ENCODE measurements around the gene ARL17B. TPM values are rescaled to one million over a fixed set of nuclear protein-coding genes. Genes with fewer than 3 reads are reported as not detected.

ARL17B gene
- total and polyA plus RNA-seq, 2 of the 4 experiments (the other 2 are of a cell fraction) = 4.8 to 6.5 TPM

DNA sequence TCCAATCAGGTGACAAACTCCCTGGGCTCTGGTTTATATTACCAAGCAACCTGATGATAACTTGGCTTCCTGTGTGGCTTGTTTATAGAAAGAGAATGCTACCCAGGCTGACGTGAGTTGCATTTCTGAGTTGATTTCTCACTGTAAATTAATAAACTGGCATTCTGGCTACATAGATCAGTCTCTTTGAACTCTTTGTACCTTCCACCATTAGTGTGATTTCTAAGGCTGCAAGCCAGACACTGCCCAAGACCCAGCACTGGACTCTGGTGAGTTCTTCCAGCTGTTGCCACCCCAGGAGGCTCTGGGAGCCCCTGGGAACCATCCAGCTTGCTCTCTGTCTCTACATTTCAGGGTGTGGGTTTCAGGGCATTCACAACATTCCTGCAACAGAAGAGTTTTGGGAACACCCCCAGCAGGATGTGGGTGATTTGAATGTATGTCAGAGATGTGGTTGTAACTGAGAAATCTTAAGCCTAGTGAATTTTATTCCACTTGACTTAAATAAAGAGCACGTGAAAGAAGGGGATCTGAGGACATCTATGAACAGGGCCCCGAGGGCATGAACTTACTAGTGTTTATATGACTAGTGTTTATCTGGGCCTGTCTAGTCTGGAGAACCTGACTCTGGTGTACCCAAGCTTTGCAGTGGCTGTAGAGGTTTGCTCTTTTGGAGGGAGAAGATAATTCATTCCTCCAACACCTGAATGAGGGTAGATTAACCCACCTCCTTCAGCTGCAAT is 96.9 kb downstream of the ARL17B start:
- peak overlapping the region; percentile 53 for H2BK120ac ChIP-seq (ENCODE audit: low read depth, low read length)
- peak; percentile 92 for DNase-seq
- H3K79me1 ChIP-seq (ENCODE audit: low read depth in 1 of 2, low read length in 2 of 2) = peaks cover 0 to 6% of the 10 kb centered on the region in 2 experiments; a peak in 1 of 4 replicates
- H4K91ac ChIP-seq (ENCODE audit: insufficient read depth, low read depth, low read length) = peak overlapping the region; percentile 34; the same call in 1 of the 2 replicates
- H2AK9ac ChIP-seq (replicated peaks; ENCODE audit: low read depth, low read length, poor library complexity) = no peak overlapping the region
- H3K14ac ChIP-seq (replicated peaks; ENCODE audit: low read depth, low read length) = 0 out of 2 replicates have a peak overlapping the region, but pooled peaks have one; percentile 11
- no peaks in the 10 kb centered on the region; the same call in none of the 2 replicates for H3K9me1 ChIP-seq (ENCODE audit: insufficient read depth, low read length)
- no peaks in the 10 kb centered on the region for H4K20me1 ChIP-seq (ENCODE audit: insufficient read depth, low read length)
- ChIA-PET POLR2A (ENCODE audit: unreplicated experiment) (no interaction called here), CTCF (no interaction called here)
- H3K4me3 ChIP-seq (ENCODE audit: insufficient read depth, low read depth, low read length) = no peak overlapping the region
- H3K27ac ChIP-seq (ENCODE audit: insufficient read depth, low read length) = peak overlapping the region; percentile 78
- H3K23ac ChIP-seq (ENCODE audit: low read depth, low read length) = peak overlapping the region; percentile 26; the same call in 1 of the 2 replicates
- peak overlapping the region; percentile 5 to 41; a peak in 2 of 4 replicates for H4K8ac ChIP-seq (ENCODE audit: low read depth in 2 of 2, low read length in 2 of 2)
- ATAC-seq (ENCODE audit: low read depth) = peak; percentile 9
- intact Hi-C loops (cut with micrococcal nuclease) = loop anchor here (10.0 kb wide), 1 partner anchor 660 kb away; the partner anchor contains the start of gene GOSR2
- 0 out of 2 replicates have a peak overlapping the region, but pooled peaks have one; percentile 23 for H3K56ac ChIP-seq (ENCODE audit: extremely low read depth, insufficient read depth, low read length)
- no TSS peak for BruUV-seq (replicated peaks)
- peak overlapping the region; percentile 52 for H3K4me2 ChIP-seq (ENCODE audit: low read depth, low read length)
- no CpG with 5 or more reads among the region's 3 CpGs for WGBS, 2 experiments (ENCODE audit: extremely low coverage in 2 of 2, insufficient read length in 1 of 2)
- H2BK5ac ChIP-seq (ENCODE audit: low read depth, low read length, poor library complexity, severe bottlenecking) = peak overlapping the region; percentile 82
- TF ChIP-seq, protein P1, sequence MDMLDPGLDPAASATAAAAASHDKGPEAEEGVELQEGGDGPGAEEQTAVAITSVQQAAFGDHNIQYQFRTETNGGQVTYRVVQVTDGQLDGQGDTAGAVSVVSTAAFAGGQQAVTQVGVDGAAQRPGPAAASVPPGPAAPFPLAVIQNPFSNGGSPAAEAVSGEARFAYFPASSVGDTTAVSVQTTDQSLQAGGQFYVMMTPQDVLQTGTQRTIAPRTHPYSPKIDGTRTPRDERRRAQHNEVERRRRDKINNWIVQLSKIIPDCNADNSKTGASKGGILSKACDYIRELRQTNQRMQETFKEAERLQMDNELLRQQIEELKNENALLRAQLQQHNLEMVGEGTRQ (IDR thresholded peaks at IDR 0.05; ENCODE audit: low read depth, low read length) = peak; percentile 6; the same call in 1 of the 2 replicates
- TF ChIP-seq SMC3 (IDR thresholded peaks at IDR 0.05; ENCODE audit: low read depth, low read length) (no peak), NFE2L2 (IDR thresholded peaks at IDR 0.05; ENCODE audit: low read depth, low read length) (no peak), CEBPB (IDR thresholded peaks at IDR 0.05; ENCODE audit: low read depth, low read length) (0 out of 2 replicates have a peak, but pooled peaks have one; percentile 11), FOS (IDR thresholded peaks at IDR 0.05; ENCODE audit: low read depth, low read length) (peak; percentile 38; the same call in 1 of the 2 replicates), POLR2A (IDR thresholded peaks at IDR 0.05; ENCODE audit: low read depth, low read length) (peak; percentile 32), BHLHE40 (IDR thresholded peaks at IDR 0.05; ENCODE audit: low read depth, low read length) (peak; percentile 83)
- no peaks in the 10 kb centered on the region for H3K27me3 ChIP-seq (ENCODE audit: control insufficient read depth, insufficient read depth, low read length)
- peak overlapping the region; percentile 68 for H3K4ac ChIP-seq (ENCODE audit: low read depth, low read length)
- peak overlapping the region; percentile 33; the same call in 1 of the 2 replicates for H3K9ac ChIP-seq (ENCODE audit: low read depth, low read length)
- H2AFZ ChIP-seq (replicated peaks; ENCODE audit: low read length, poor library complexity) = no peak overlapping the region
- peak overlapping the region; percentile 52; the same call in 1 of the 3 replicates for H2BK15ac ChIP-seq (ENCODE audit: low read depth, low read length)
- H3K36me3 ChIP-seq (ENCODE audit: control insufficient read depth, insufficient read depth, low read length) = no peaks in the 10 kb centered on the region
- H2AK5ac ChIP-seq (ENCODE audit: low read depth, low read length) = no peak overlapping the region
- H4K5ac ChIP-seq (ENCODE audit: low read depth, low read length) = peak overlapping the region; percentile 35
- in situ Hi-C loops (cut with MboI; ENCODE audit: low sequenced_read_pairs) = loop anchor here (25.0 kb wide), 1 partner anchor 677 kb away; no protein-coding TSS in a partner anchor
- peak overlapping the region; percentile 52 for H2BK20ac ChIP-seq (ENCODE audit: low read depth, low read length)
- dilution Hi-C loops (cut with HindIII; ENCODE audit: low sequenced_read_pairs, unreplicated experiment) = no loop called here
- H3K18ac ChIP-seq (ENCODE audit: low read depth, low read length) = peak overlapping the region; percentile 60; the same call in 1 of the 2 replicates
- no peaks in the 10 kb centered on the region for H3K9me3 ChIP-seq (ENCODE audit: control insufficient read depth, insufficient read depth, low read length)
- H3K4me1 ChIP-seq (ENCODE audit: control insufficient read depth, insufficient read depth, low read length) = peaks cover 21% of the 10 kb centered on the region
